Measurements from ENCODE around the gene KAZN.

DNA sequence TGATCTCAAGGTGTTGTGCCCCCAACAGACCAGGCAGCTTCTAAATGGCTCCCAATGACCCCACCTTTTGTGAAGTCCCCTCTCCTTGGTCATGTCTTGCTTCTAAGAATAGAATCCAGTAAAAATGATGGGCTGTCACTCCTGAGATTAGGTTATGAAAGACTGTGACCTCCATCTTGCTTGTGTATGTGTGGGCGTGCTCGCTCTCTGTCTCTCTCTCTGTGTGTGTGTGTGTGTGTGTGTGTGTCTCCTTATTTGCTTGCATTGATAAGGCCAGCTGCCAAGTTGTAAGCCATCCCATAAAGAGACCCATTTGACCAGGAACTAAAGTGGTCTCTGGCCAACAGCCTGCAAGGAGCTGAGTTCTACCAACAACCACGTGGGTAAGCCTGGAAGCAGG, 532.1 kb downstream of the KAZN start:
- TF ChIP-seq CTCF (optimal IDR thresholded peaks at IDR 0.05 in 1 of 3, IDR thresholded peaks at IDR 0.05 in 1 of 3, conservative IDR thresholded peaks at IDR 0.05 in 1 of 3; ENCODE audit: extremely low read depth in 1 of 3, insufficient read depth in 2 of 3, low read length in 3 of 3) (no peak), EZH2 (IDR thresholded peaks at IDR 0.05; ENCODE audit: low read length) (no peak)
